ENCODE data around the gene SYT6.

SYT6 gene

GRCh38 chr1:114139540-114139939 lies 14.1 kb downstream of the SYT6 start:
- H3K9me3 ChIP-seq (ENCODE audit: control insufficient read depth in 5 of 5, low read length in 5 of 5), result no peaks in the 10 kb centered on the region
- peaks cover 0 to 14% (median 0%) of the 10 kb centered on the region in 5 donors for H3K27me3 ChIP-seq (ENCODE audit: control insufficient read depth in 5 of 5, insufficient read depth in 4 of 5, low read length in 5 of 5)
- no peak overlapping the region for H3K9ac ChIP-seq (ENCODE audit: low read length in 5 of 5)
- no peak overlapping the region for H3K4me3 ChIP-seq (ENCODE audit: low read depth in 1 of 5, low read length in 5 of 5)
- no peaks in the 10 kb centered on the region for H3K36me3 ChIP-seq (ENCODE audit: control insufficient read depth in 5 of 5, insufficient read depth in 5 of 5, low read length in 5 of 5)
- no peak overlapping the region for H3K27ac ChIP-seq (ENCODE audit: low read depth, low read length)
- H3K4me1 ChIP-seq (ENCODE audit: control insufficient read depth in 5 of 5, insufficient read depth in 5 of 5, low read length in 5 of 5), result no peaks in the 10 kb centered on the region

- H3K4me3 ChIP-seq (ENCODE audit: low read depth in 1 of 5, low read length in 5 of 5), result no peak overlapping the region
- H3K9me3 ChIP-seq (ENCODE audit: control insufficient read depth in 5 of 5, low read length in 5 of 5), result no peaks in the 10 kb centered on the region
- no peak overlapping the region for H3K27ac ChIP-seq (ENCODE audit: low read depth, low read length)
- no peak overlapping the region for H3K9ac ChIP-seq (ENCODE audit: low read length in 5 of 5)
- no peaks in the 10 kb centered on the region for H3K36me3 ChIP-seq (ENCODE audit: control insufficient read depth in 5 of 5, insufficient read depth in 5 of 5, low read length in 5 of 5)
- H3K27me3 ChIP-seq (ENCODE audit: control insufficient read depth in 5 of 5, insufficient read depth in 4 of 5, low read length in 5 of 5), result peaks cover 0 to 14% (median 0%) of the 10 kb centered on the region in 5 donors
- no peaks in the 10 kb centered on the region for H3K4me1 ChIP-seq (ENCODE audit: control insufficient read depth in 5 of 5, insufficient read depth in 5 of 5, low read length in 5 of 5)
Measured at GRCh38 chr1:114137497-114137896, 16.2 kb downstream of the SYT6 start.

- no peak overlapping the region for H3K4me3 ChIP-seq (ENCODE audit: low read depth in 1 of 5, low read length in 5 of 5)
- peaks cover 0 to 14% (median 0%) of the 10 kb centered on the region in 5 donors for H3K27me3 ChIP-seq (ENCODE audit: control insufficient read depth in 5 of 5, insufficient read depth in 4 of 5, low read length in 5 of 5)
- no peaks in the 10 kb centered on the region for H3K9me3 ChIP-seq (ENCODE audit: control insufficient read depth in 5 of 5, low read length in 5 of 5)
- H3K4me1 ChIP-seq (ENCODE audit: control insufficient read depth in 5 of 5, insufficient read depth in 5 of 5, low read length in 5 of 5), result no peaks in the 10 kb centered on the region
- H3K36me3 ChIP-seq (ENCODE audit: control insufficient read depth in 5 of 5, insufficient read depth in 5 of 5, low read length in 5 of 5), result no peaks in the 10 kb centered on the region
- no peak overlapping the region for H3K9ac ChIP-seq (ENCODE audit: low read length in 5 of 5)
- H3K27ac ChIP-seq (ENCODE audit: low read depth, low read length), result no peak overlapping the region
Measured at GRCh38 chr1:114135786-114136185, 17.9 kb downstream of the SYT6 start.

GRCh38 chr1:114134518-114134917 lies 19.2 kb downstream of the SYT6 start:
- Histone ChIP-seq H3K4me3 (ENCODE audit: low read depth in 1 of 5, low read length in 5 of 5) (no peak overlapping the region), H3K27me3 (ENCODE audit: control insufficient read depth in 5 of 5, insufficient read depth in 4 of 5, low read length in 5 of 5) (peaks cover 0 to 14% (median 0%) of the 10 kb centered on the region in 5 donors), H3K36me3 (ENCODE audit: control insufficient read depth in 5 of 5, insufficient read depth in 5 of 5, low read length in 5 of 5) (no peaks in the 10 kb centered on the region), H3K9me3 (ENCODE audit: control insufficient read depth in 5 of 5, low read length in 5 of 5) (no peaks in the 10 kb centered on the region), H3K27ac (ENCODE audit: low read depth, low read length) (no peak overlapping the region), H3K4me1 (ENCODE audit: control insufficient read depth in 5 of 5, insufficient read depth in 5 of 5, low read length in 5 of 5) (no peaks in the 10 kb centered on the region), H3K9ac (ENCODE audit: low read length in 5 of 5) (no peak overlapping the region)

- no peak overlapping the region for H3K9ac ChIP-seq (ENCODE audit: low read length in 5 of 5)
Measured at GRCh38 chr1:114133129-114133528, 20.5 kb downstream of the SYT6 start.

GRCh38 chr1:114131526-114132220 lies 22.0 kb downstream of the SYT6 start:
- Histone ChIP-seq H3K4me1 (ENCODE audit: control insufficient read depth in 5 of 5, insufficient read depth in 5 of 5, low read length in 5 of 5) (peaks cover 0 to 8% (median 0%) of the 10 kb centered on the region in 5 donors), H3K27me3 (ENCODE audit: control insufficient read depth in 5 of 5, insufficient read depth in 4 of 5, low read length in 5 of 5) (peaks cover 0 to 8% (median 0%) of the 10 kb centered on the region in 5 donors), H3K9me3 (ENCODE audit: control insufficient read depth in 5 of 5, low read length in 5 of 5) (no peaks in the 10 kb centered on the region), H3K4me3 (ENCODE audit: low read depth in 1 of 5, low read length in 5 of 5) (no peak overlapping the region), H3K36me3 (ENCODE audit: control insufficient read depth in 5 of 5, insufficient read depth in 5 of 5, low read length in 5 of 5) (no peaks in the 10 kb centered on the region), H3K27ac (ENCODE audit: low read depth, low read length) (no peak overlapping the region), H3K9ac (ENCODE audit: low read length in 5 of 5) (no peak overlapping the region)

More at GRCh38 chr1:114133129-114133528, 20.5 kb downstream of the SYT6 start:
- Histone ChIP-seq H3K9me3 (ENCODE audit: control insufficient read depth in 5 of 5, low read length in 5 of 5) (no peaks in the 10 kb centered on the region), H3K36me3 (ENCODE audit: control insufficient read depth in 5 of 5, insufficient read depth in 5 of 5, low read length in 5 of 5) (no peaks in the 10 kb centered on the region), H3K27ac (ENCODE audit: low read depth, low read length) (no peak overlapping the region), H3K4me3 (ENCODE audit: low read depth in 1 of 5, low read length in 5 of 5) (no peak overlapping the region), H3K27me3 (ENCODE audit: control insufficient read depth in 5 of 5, insufficient read depth in 4 of 5, low read length in 5 of 5) (peaks cover 0 to 14% (median 0%) of the 10 kb centered on the region in 5 donors), H3K4me1 (ENCODE audit: control insufficient read depth in 5 of 5, insufficient read depth in 5 of 5, low read length in 5 of 5) (no peaks in the 10 kb centered on the region)

GRCh38 chr1:114130846-114131525 lies 22.7 kb downstream of the SYT6 start:
- no peak overlapping the region for H3K4me3 ChIP-seq (ENCODE audit: low read depth in 1 of 5, low read length in 5 of 5)
- H3K27me3 ChIP-seq (ENCODE audit: control insufficient read depth in 5 of 5, insufficient read depth in 4 of 5, low read length in 5 of 5), result peaks cover 0 to 4% (median 0%) of the 10 kb centered on the region in 5 donors
- H3K9ac ChIP-seq (ENCODE audit: low read length in 5 of 5), result no peak overlapping the region
- peaks cover 0 to 15% (median 4%) of the 10 kb centered on the region in 5 donors for H3K4me1 ChIP-seq (ENCODE audit: control insufficient read depth in 5 of 5, insufficient read depth in 5 of 5, low read length in 5 of 5)
- H3K9me3 ChIP-seq (ENCODE audit: control insufficient read depth in 5 of 5, low read length in 5 of 5), result no peaks in the 10 kb centered on the region
- no peaks in the 10 kb centered on the region for H3K36me3 ChIP-seq (ENCODE audit: control insufficient read depth in 5 of 5, insufficient read depth in 5 of 5, low read length in 5 of 5)
- no peak overlapping the region for H3K27ac ChIP-seq (ENCODE audit: low read depth, low read length)

GRCh38 chr1:114130213-114130612 lies 23.5 kb downstream of the SYT6 start:
- Histone ChIP-seq H3K4me1 (ENCODE audit: control insufficient read depth in 5 of 5, insufficient read depth in 5 of 5, low read length in 5 of 5) (peaks cover 0 to 16% (median 4%) of the 10 kb centered on the region in 5 donors), H3K9ac (ENCODE audit: low read length in 5 of 5) (no peak overlapping the region), H3K27ac (ENCODE audit: low read depth, low read length) (no peak overlapping the region), H3K27me3 (ENCODE audit: control insufficient read depth in 5 of 5, insufficient read depth in 4 of 5, low read length in 5 of 5) (no peaks in the 10 kb centered on the region), H3K4me3 (ENCODE audit: low read depth in 1 of 5, low read length in 5 of 5) (no peak overlapping the region), H3K36me3 (ENCODE audit: control insufficient read depth in 5 of 5, insufficient read depth in 5 of 5, low read length in 5 of 5) (no peaks in the 10 kb centered on the region), H3K9me3 (ENCODE audit: control insufficient read depth in 5 of 5, low read length in 5 of 5) (no peaks in the 10 kb centered on the region)

GRCh38 chr1:114128293-114128692 lies 25.4 kb downstream of the SYT6 start:
- no peaks in the 10 kb centered on the region for H3K9me3 ChIP-seq (ENCODE audit: control insufficient read depth in 5 of 5, low read length in 5 of 5)
- no peak overlapping the region for H3K9ac ChIP-seq (ENCODE audit: low read length in 5 of 5)
- H3K36me3 ChIP-seq (ENCODE audit: control insufficient read depth in 5 of 5, insufficient read depth in 5 of 5, low read length in 5 of 5), result no peaks in the 10 kb centered on the region
- H3K27ac ChIP-seq (ENCODE audit: low read depth, low read length), result no peak overlapping the region
- peaks cover 0 to under 1% (median 0%) of the 10 kb centered on the region in 5 donors for H3K27me3 ChIP-seq (ENCODE audit: control insufficient read depth in 5 of 5, insufficient read depth in 4 of 5, low read length in 5 of 5)
- H3K4me1 ChIP-seq (ENCODE audit: control insufficient read depth in 5 of 5, insufficient read depth in 5 of 5, low read length in 5 of 5), result peaks cover 0 to 16% (median 4%) of the 10 kb centered on the region in 5 donors
- no peak overlapping the region for H3K4me3 ChIP-seq (ENCODE audit: low read depth in 1 of 5, low read length in 5 of 5)

Measured in subcutaneous abdominal adipose tissue (tissue), 5 donors.